ENCODE measurements around the gene ZDHHC17. TPM values are rescaled to one million over a fixed set of nuclear protein-coding genes. Genes with fewer than 3 reads are reported as not detected.

The ZDHHC17 gene
- polyA plus RNA-seq, 1 donor (not counting 4 experiments of a cell fraction or from before 2014, with no cell fraction given): 28.2 TPM

DNA sequence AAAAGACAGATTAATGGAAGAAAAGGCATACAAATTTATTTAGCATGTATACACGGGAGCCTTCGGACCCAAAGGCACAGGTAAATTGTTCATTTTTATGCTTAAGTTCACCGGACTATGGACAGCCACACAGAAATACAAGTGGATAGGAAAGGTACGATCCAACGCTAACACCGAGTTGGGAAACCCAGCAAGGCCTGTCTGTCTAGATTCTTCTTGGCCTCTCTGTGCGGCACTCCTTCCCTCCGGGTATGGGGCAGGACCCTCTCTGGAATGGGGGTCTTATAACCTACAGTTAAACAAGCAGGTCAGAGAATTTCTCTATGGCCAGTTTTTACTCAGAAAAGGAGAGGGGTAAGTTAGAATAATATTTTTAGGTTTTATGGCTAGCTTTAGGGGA, 23.4 kb upstream of the ZDHHC17 start:
- FAIRE-seq (no peak), DNase-seq (ENCODE audit: low read depth, low spot score) (no peak)
- TF ChIP-seq EZH2 (IDR thresholded peaks at IDR 0.05; ENCODE audit: low read length): no peak
- TF ChIP-seq, protein P1, sequence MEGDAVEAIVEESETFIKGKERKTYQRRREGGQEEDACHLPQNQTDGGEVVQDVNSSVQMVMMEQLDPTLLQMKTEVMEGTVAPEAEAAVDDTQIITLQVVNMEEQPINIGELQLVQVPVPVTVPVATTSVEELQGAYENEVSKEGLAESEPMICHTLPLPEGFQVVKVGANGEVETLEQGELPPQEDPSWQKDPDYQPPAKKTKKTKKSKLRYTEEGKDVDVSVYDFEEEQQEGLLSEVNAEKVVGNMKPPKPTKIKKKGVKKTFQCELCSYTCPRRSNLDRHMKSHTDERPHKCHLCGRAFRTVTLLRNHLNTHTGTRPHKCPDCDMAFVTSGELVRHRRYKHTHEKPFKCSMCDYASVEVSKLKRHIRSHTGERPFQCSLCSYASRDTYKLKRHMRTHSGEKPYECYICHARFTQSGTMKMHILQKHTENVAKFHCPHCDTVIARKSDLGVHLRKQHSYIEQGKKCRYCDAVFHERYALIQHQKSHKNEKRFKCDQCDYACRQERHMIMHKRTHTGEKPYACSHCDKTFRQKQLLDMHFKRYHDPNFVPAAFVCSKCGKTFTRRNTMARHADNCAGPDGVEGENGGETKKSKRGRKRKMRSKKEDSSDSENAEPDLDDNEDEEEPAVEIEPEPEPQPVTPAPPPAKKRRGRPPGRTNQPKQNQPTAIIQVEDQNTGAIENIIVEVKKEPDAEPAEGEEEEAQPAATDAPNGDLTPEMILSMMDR (optimal IDR thresholded peaks at IDR 0.05 in 1 of 3, IDR thresholded peaks at IDR 0.05 in 1 of 3, conservative IDR thresholded peaks at IDR 0.05 in 1 of 3; ENCODE audit: extremely low read depth in 1 of 3, insufficient read depth in 2 of 3, low read length in 3 of 3): no peak
- Histone ChIP-seq H3K79me2 (ENCODE audit: control insufficient read depth, insufficient read depth, low read length) (no peaks in the 10 kb centered on the region), H3K4me3 (ENCODE audit: control insufficient read depth in 2 of 3, extremely low read depth in 1 of 3, insufficient read depth in 2 of 3, low read depth in 1 of 3, low read length in 3 of 3) (no peak overlapping the region), H2AFZ (ENCODE audit: control insufficient read depth, low read length) (no peak overlapping the region), H3K27me3 (ENCODE audit: control insufficient read depth, extremely low read depth, insufficient read depth, low read length) (no peaks in the 10 kb centered on the region), H3K4me2 (ENCODE audit: control insufficient read depth, extremely low read depth, insufficient read depth, low read depth, low read length) (no peak overlapping the region), H3K27ac (ENCODE audit: control insufficient read depth, insufficient read depth, low read length) (no peak overlapping the region), H3K9me1 (ENCODE audit: control insufficient read depth, extremely low read depth, insufficient read depth, low read length) (no peaks in the 10 kb centered on the region), H4K20me1 (ENCODE audit: control insufficient read depth, extremely low read depth, insufficient read depth, low read length) (no peaks in the 10 kb centered on the region), H3K9me3 (ENCODE audit: control insufficient read depth, low read depth, low read length) (no peaks in the 10 kb centered on the region), H3K36me3 (ENCODE audit: control insufficient read depth in 2 of 2, extremely low read depth in 1 of 2, insufficient read depth in 2 of 2, low read length in 2 of 2) (no peaks in the 10 kb centered on the region), H3K4me1 (ENCODE audit: control insufficient read depth, extremely low read depth, insufficient read depth, low read length) (no peaks in the 10 kb centered on the region), H3K9ac (ENCODE audit: control insufficient read depth, extremely low read depth, insufficient read depth, low read length) (no peak overlapping the region)
- dilution Hi-C loops (cut with MboI; ENCODE audit: extremely low pct_ligation_motif_present, low sequenced_read_pairs): no loop called here

DNA sequence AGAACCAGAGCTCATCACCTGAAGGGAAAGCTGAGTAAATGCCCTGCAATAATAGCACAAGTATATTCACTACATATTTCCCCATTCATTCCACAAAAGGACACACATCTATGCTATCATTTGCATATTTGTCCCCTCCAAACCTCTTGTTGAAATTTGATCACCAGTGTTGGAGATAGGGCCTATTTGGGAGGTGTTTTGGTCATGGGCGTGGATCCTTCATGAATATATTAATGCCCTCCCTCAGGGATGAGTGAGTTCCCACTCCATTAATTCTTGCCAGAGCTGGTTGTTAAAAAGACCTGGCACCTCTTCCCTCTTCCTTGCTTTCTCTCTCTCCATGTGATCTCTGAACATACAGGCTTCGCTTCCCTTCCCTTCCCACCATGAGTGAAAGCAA, 18.6 kb upstream of the ZDHHC17 start:
- DNase-seq (ENCODE audit: low read depth, low spot score) (no peak), FAIRE-seq (no peak)
- Histone ChIP-seq H3K36me3 (ENCODE audit: control insufficient read depth in 2 of 2, extremely low read depth in 1 of 2, insufficient read depth in 2 of 2, low read length in 2 of 2) (no peaks in the 10 kb centered on the region), H3K79me2 (ENCODE audit: control insufficient read depth, insufficient read depth, low read length) (no peaks in the 10 kb centered on the region), H3K27ac (ENCODE audit: control insufficient read depth, insufficient read depth, low read length) (no peak overlapping the region), H3K9me1 (ENCODE audit: control insufficient read depth, extremely low read depth, insufficient read depth, low read length) (no peaks in the 10 kb centered on the region), H2AFZ (ENCODE audit: control insufficient read depth, low read length) (no peak overlapping the region), H3K4me2 (ENCODE audit: control insufficient read depth, extremely low read depth, insufficient read depth, low read depth, low read length) (no peak overlapping the region), H4K20me1 (ENCODE audit: control insufficient read depth, extremely low read depth, insufficient read depth, low read length) (no peaks in the 10 kb centered on the region), H3K4me1 (ENCODE audit: control insufficient read depth, extremely low read depth, insufficient read depth, low read length) (no peaks in the 10 kb centered on the region), H3K4me3 (ENCODE audit: control insufficient read depth in 2 of 3, extremely low read depth in 1 of 3, insufficient read depth in 2 of 3, low read depth in 1 of 3, low read length in 3 of 3) (no peak overlapping the region), H3K27me3 (ENCODE audit: control insufficient read depth, extremely low read depth, insufficient read depth, low read length) (no peaks in the 10 kb centered on the region), H3K9ac (ENCODE audit: control insufficient read depth, extremely low read depth, insufficient read depth, low read length) (no peak overlapping the region), H3K9me3 (ENCODE audit: control insufficient read depth, low read depth, low read length) (no peaks in the 10 kb centered on the region)
- dilution Hi-C loops (cut with MboI; ENCODE audit: extremely low pct_ligation_motif_present, low sequenced_read_pairs): no loop called here
- TF ChIP-seq, protein P1 (optimal IDR thresholded peaks at IDR 0.05 in 1 of 3, IDR thresholded peaks at IDR 0.05 in 1 of 3, conservative IDR thresholded peaks at IDR 0.05 in 1 of 3; ENCODE audit: extremely low read depth in 1 of 3, insufficient read depth in 2 of 3, low read length in 3 of 3): no peak
- no peak for TF ChIP-seq EZH2 (IDR thresholded peaks at IDR 0.05; ENCODE audit: low read length)
